Measurements from ENCODE around the gene KCND1.

Gene KCND1

GRCh38 chrX:48965959-48966358 is 5.7 kb downstream of the KCND1 start:
- Histone ChIP-seq H2BK5ac (ENCODE audit: low read depth, low read length, poor library complexity) (no peak overlapping the region), H2AFZ (ENCODE audit: insufficient read depth, low read length, poor library complexity) (no peak overlapping the region), H3K27me3 (ENCODE audit: insufficient read depth, low read length) (no peaks in the 10 kb centered on the region), H2AK5ac (ENCODE audit: low read length) (no peak overlapping the region), H3K4me2 (ENCODE audit: low read length) (no peak overlapping the region), H3K79me2 (ENCODE audit: control insufficient read depth, insufficient read depth, low read length, poor library complexity) (no peaks in the 10 kb centered on the region), H2BK12ac (ENCODE audit: low read length) (no peak overlapping the region), H3K4ac (ENCODE audit: low read depth, low read length) (no peak overlapping the region), H3K36me3 (ENCODE audit: control insufficient read depth in 1 of 2, insufficient read depth in 2 of 2, low read length in 2 of 2) (peaks cover 0 to 4% of the 10 kb centered on the region in 2 experiments), H3K14ac (ENCODE audit: low read length) (no peak overlapping the region), H4K8ac (ENCODE audit: low read depth, low read length) (no peak overlapping the region), H3K9ac (ENCODE audit: low read length) (no peak overlapping the region), H4K12ac (ENCODE audit: low read depth, low read length) (no peak overlapping the region), H3K4me1 (ENCODE audit: control insufficient read depth in 1 of 2, insufficient read depth in 2 of 2, low read length in 2 of 2) (peaks cover 5 to 8% of the 10 kb centered on the region in 2 experiments), H3K18ac (ENCODE audit: low read length) (no peak overlapping the region), H3K4me3 (ENCODE audit: low read depth, low read length) (no peak overlapping the region), H3K27ac (ENCODE audit: low read depth, low read length) (no peak overlapping the region), H4K91ac (ENCODE audit: low read depth, low read length) (no peak overlapping the region), H3K79me1 (ENCODE audit: low read length) (no peaks in the 10 kb centered on the region), H3K23ac (ENCODE audit: low read length) (no peak overlapping the region), H2BK120ac (ENCODE audit: insufficient read depth, low read length, poor library complexity) (no peak overlapping the region), H3K9me3 (ENCODE audit: insufficient read depth, low read depth, low read length) (no peaks in the 10 kb centered on the region)
- no peak for DNase-seq
- no CpG with 5 or more reads among the region's 14 CpGs for WGBS (ENCODE audit: extremely low coverage, insufficient coverage, insufficient read length)

GRCh38 chrX:48961585-48962091 is 10.0 kb downstream of the KCND1 start:
- no peak for DNase-seq
- peak overlapping the region; percentile 33 for H4K8ac ChIP-seq (ENCODE audit: low read depth, low read length)
- H3K4me1 ChIP-seq (ENCODE audit: control insufficient read depth in 1 of 2, insufficient read depth in 2 of 2, low read length in 2 of 2) = peaks cover 0 to 6% of the 10 kb centered on the region in 2 experiments
- H3K14ac ChIP-seq (ENCODE audit: low read length) = no peak overlapping the region
- no peak overlapping the region for H3K9ac ChIP-seq (ENCODE audit: low read length)
- H3K18ac ChIP-seq (ENCODE audit: low read length) = no peak overlapping the region
- H3K36me3 ChIP-seq (ENCODE audit: control insufficient read depth in 1 of 2, insufficient read depth in 2 of 2, low read length in 2 of 2) = peaks cover 0 to 4% of the 10 kb centered on the region in 2 experiments
- H3K9me3 ChIP-seq (ENCODE audit: insufficient read depth, low read depth, low read length) = no peaks in the 10 kb centered on the region
- H2AK5ac ChIP-seq (ENCODE audit: low read length) = no peak overlapping the region
- H3K79me1 ChIP-seq (ENCODE audit: low read length) = peaks cover 11% of the 10 kb centered on the region
- H2BK12ac ChIP-seq (ENCODE audit: low read length) = no peak overlapping the region
- no peak overlapping the region for H3K4me3 ChIP-seq (ENCODE audit: low read depth, low read length)
- H3K27me3 ChIP-seq (ENCODE audit: insufficient read depth, low read length) = no peaks in the 10 kb centered on the region
- no peak overlapping the region for H2BK120ac ChIP-seq (ENCODE audit: insufficient read depth, low read length, poor library complexity)
- no peak overlapping the region for H3K23ac ChIP-seq (ENCODE audit: low read length)
- H2BK5ac ChIP-seq (ENCODE audit: low read depth, low read length, poor library complexity) = no peak overlapping the region
- H2AFZ ChIP-seq (ENCODE audit: insufficient read depth, low read length, poor library complexity) = no peak overlapping the region
- no CpG with 5 or more reads among the region's 5 CpGs for WGBS (ENCODE audit: extremely low coverage, insufficient coverage, insufficient read length)
- H3K27ac ChIP-seq (ENCODE audit: low read depth, low read length) = no peak overlapping the region
- no peak overlapping the region for H3K4ac ChIP-seq (ENCODE audit: low read depth, low read length)
- H3K79me2 ChIP-seq (ENCODE audit: control insufficient read depth, insufficient read depth, low read length, poor library complexity) = peaks cover 6% of the 10 kb centered on the region
- H4K12ac ChIP-seq (ENCODE audit: low read depth, low read length) = no peak overlapping the region
- H3K4me2 ChIP-seq (ENCODE audit: low read length) = no peak overlapping the region
- H4K91ac ChIP-seq (ENCODE audit: low read depth, low read length) = no peak overlapping the region

- no CpG with 5 or more reads among the region's 2 CpGs for WGBS (ENCODE audit: extremely low coverage, insufficient coverage, insufficient read length)
- H3K79me1 ChIP-seq (ENCODE audit: low read length) = peaks cover 11% of the 10 kb centered on the region
Observed at GRCh38 chrX:48960291-48960690, 11.4 kb downstream of the KCND1 start.

DNA sequence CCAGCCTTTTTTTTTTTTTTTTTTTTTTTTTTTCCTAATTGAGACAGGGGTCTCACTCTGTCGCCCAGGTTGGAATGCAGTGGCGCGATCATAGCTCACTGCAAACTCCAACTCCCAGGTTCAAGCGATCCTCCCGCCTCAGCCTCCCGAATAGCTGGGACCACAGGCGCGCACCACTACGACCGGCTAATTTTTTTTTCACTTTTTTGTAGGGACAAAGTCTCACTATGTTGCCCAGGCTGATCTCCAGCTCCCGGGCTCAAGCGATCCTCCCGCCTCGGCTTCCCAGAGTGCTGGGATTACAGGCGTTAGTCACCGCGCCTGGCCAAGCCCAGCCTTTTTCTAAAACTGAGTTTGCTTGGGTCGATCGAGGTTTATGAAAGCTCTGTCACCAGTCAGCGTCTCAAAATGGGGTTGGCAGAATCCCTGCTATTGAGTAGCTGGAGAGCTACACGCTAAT is 13.0 kb downstream of the KCND1 start:
- no CpG with 5 or more reads among the region's 21 CpGs for WGBS (ENCODE audit: extremely low coverage, insufficient coverage, insufficient read length)
- H3K36me3 ChIP-seq (ENCODE audit: control insufficient read depth in 1 of 2, insufficient read depth in 2 of 2, low read length in 2 of 2) = peaks cover 5 to 17% of the 10 kb centered on the region in 2 experiments

More at GRCh38 chrX:48960291-48960690, 11.4 kb downstream of the KCND1 start:
- Histone ChIP-seq H3K4me3 (ENCODE audit: low read depth, low read length) (no peak overlapping the region), H3K4me2 (ENCODE audit: low read length) (no peak overlapping the region), H3K4me1 (ENCODE audit: control insufficient read depth in 1 of 2, insufficient read depth in 2 of 2, low read length in 2 of 2) (peaks cover 0 to 6% of the 10 kb centered on the region in 2 experiments), H3K27ac (ENCODE audit: low read depth, low read length) (no peak overlapping the region), H2BK5ac (ENCODE audit: low read depth, low read length, poor library complexity) (no peak overlapping the region), H2AFZ (ENCODE audit: insufficient read depth, low read length, poor library complexity) (no peak overlapping the region), H3K23ac (ENCODE audit: low read length) (no peak overlapping the region), H3K27me3 (ENCODE audit: insufficient read depth, low read length) (no peaks in the 10 kb centered on the region), H3K14ac (ENCODE audit: low read length) (no peak overlapping the region), H3K9ac (ENCODE audit: low read length) (no peak overlapping the region), H2BK120ac (ENCODE audit: insufficient read depth, low read length, poor library complexity) (no peak overlapping the region), H3K18ac (ENCODE audit: low read length) (no peak overlapping the region), H4K8ac (ENCODE audit: low read depth, low read length) (no peak overlapping the region), H2BK12ac (ENCODE audit: low read length) (no peak overlapping the region), H2AK5ac (ENCODE audit: low read length) (no peak overlapping the region), H3K9me3 (ENCODE audit: insufficient read depth, low read depth, low read length) (no peaks in the 10 kb centered on the region), H4K12ac (ENCODE audit: low read depth, low read length) (no peak overlapping the region), H4K91ac (ENCODE audit: low read depth, low read length) (no peak overlapping the region), H3K36me3 (ENCODE audit: control insufficient read depth in 1 of 2, insufficient read depth in 2 of 2, low read length in 2 of 2) (peaks cover 3 to 4% of the 10 kb centered on the region in 2 experiments), H3K79me2 (ENCODE audit: control insufficient read depth, insufficient read depth, low read length, poor library complexity) (peaks cover 7% of the 10 kb centered on the region), H3K4ac (ENCODE audit: low read depth, low read length) (no peak overlapping the region)
- DNase-seq = no peak

More for the DNA sequence above, 13.0 kb downstream of the KCND1 start:
- Histone ChIP-seq H3K9me3 (ENCODE audit: insufficient read depth, low read depth, low read length) (no peaks in the 10 kb centered on the region), H3K27ac (ENCODE audit: low read depth, low read length) (peak overlapping the region; percentile 77), H3K18ac (ENCODE audit: low read length) (peak overlapping the region; percentile 62), H3K23ac (ENCODE audit: low read length) (no peak overlapping the region), H3K27me3 (ENCODE audit: insufficient read depth, low read length) (no peaks in the 10 kb centered on the region), H4K91ac (ENCODE audit: low read depth, low read length) (peak overlapping the region; percentile 74), H3K4me3 (ENCODE audit: low read depth, low read length) (peak overlapping the region; percentile 62), H3K4me2 (ENCODE audit: low read length) (peak overlapping the region; percentile 76), H3K4me1 (ENCODE audit: control insufficient read depth in 1 of 2, insufficient read depth in 2 of 2, low read length in 2 of 2) (peaks cover 0 to 8% of the 10 kb centered on the region in 2 experiments), H3K4ac (ENCODE audit: low read depth, low read length) (peak overlapping the region; percentile 53), H2BK12ac (ENCODE audit: low read length) (no peak overlapping the region), H2BK5ac (ENCODE audit: low read depth, low read length, poor library complexity) (peak overlapping the region; percentile 75), H4K12ac (ENCODE audit: low read depth, low read length) (peak overlapping the region; percentile 77), H2AFZ (ENCODE audit: insufficient read depth, low read length, poor library complexity) (peak overlapping the region; percentile 27), H3K9ac (ENCODE audit: low read length) (peak overlapping the region; percentile 5), H2BK120ac (ENCODE audit: insufficient read depth, low read length, poor library complexity) (peak overlapping the region; percentile 55), H3K79me2 (ENCODE audit: control insufficient read depth, insufficient read depth, low read length, poor library complexity) (peaks cover 7% of the 10 kb centered on the region), H2AK5ac (ENCODE audit: low read length) (no peak overlapping the region), H4K8ac (ENCODE audit: low read depth, low read length) (peak overlapping the region; percentile 65), H3K14ac (ENCODE audit: low read length) (peak overlapping the region; percentile 48), H3K79me1 (ENCODE audit: low read length) (peaks cover 11% of the 10 kb centered on the region)
- peak; percentile 57 to 68 for DNase-seq

Measured in trophoblast cell (in vitro differentiated cells and primary cell).